OCI-LY7 (cell line): ENCODE data around the gene COL13A1. TPM values are rescaled to one million over a fixed set of nuclear protein-coding genes. Genes with fewer than 3 reads are reported as not detected.

Experiments
- BruUV-seq: library from RNA; stranded (reverse); fragments of 400-500 nt; replicated peaks from 2 replicates; lab custom pipeline; 2021; lab: Mats Ljungman, UMichigan
- CTCF ChIA-PET: fragments of 300-600 bp; sonication (Branson Sonifier 250); formaldehyde crosslinking; loops from one replicate; lab custom pipeline; 2022; ENCODE audit warnings: antibody characterized with exemption; ENCODE audit not compliant: unreplicated experiment; lab: Charles Lee
- POLR2A ChIA-PET: fragments of 300-600 bp; sonication (Branson Sonifier 250); formaldehyde crosslinking; loops from one replicate; lab custom pipeline; 2022; ENCODE audit warnings: antibody characterized with exemption; lab: Charles Lee
- DNase-seq: peaks from one replicate; pipeline ENCODE4 v3.0.0-alpha.2; 2015; ENCODE audit warnings: low spot score
- H2AFZ ChIP-seq: fragments of 200-600 bp; sonication (generic), shearing (Covaris generic); 2 replicates; pipeline ENCODE4 v1.6.1; 2014; ENCODE audit warnings: mild to moderate bottlenecking, antibody characterized with exemption, low read length, moderate library complexity
- H3K27ac ChIP-seq: fragments of 200-600 bp; sonication (generic); 2 replicates; pipeline ENCODE4 v1.5.1; 2014; ENCODE audit warnings: mixed run types, low read depth, mild to moderate bottlenecking, moderate library complexity, low read length, inconsistent platforms; ENCODE audit not compliant: poor library complexity, severe bottlenecking
- H3K36me3 ChIP-seq: fragments of 200-600 bp; sonication (generic); 2 replicates; pipeline ENCODE4 v1.6.1; 2014; ENCODE audit warnings: mild to moderate bottlenecking, antibody characterized with exemption, low read length, moderate library complexity, mixed read lengths; ENCODE audit not compliant: insufficient read depth
- H3K4me1 ChIP-seq: fragments of 200-600 bp; sonication (generic); 2 replicates; pipeline ENCODE4 v1.5.1; 2014; ENCODE audit warnings: mild to moderate bottlenecking, low read length; ENCODE audit not compliant: insufficient read depth, poor library complexity, severe bottlenecking
- H3K4me2 ChIP-seq: fragments of 200-600 bp; sonication (generic); 2 replicates; pipeline ENCODE4 v1.6.1; 2014; ENCODE audit warnings: mild to moderate bottlenecking, low read length
- H3K4me3 ChIP-seq: fragments of 200-600 bp; sonication (generic); 2 replicates; pipeline ENCODE4 v1.5.1; 2014; ENCODE audit warnings: mild to moderate bottlenecking, low read depth, low read length; ENCODE audit not compliant: poor library complexity, severe bottlenecking
- H3K79me2 ChIP-seq: fragments of 200-600 bp; sonication (generic); 2 replicates; pipeline ENCODE4 v1.6.1; 2016; ENCODE audit warnings: low read depth, mild to moderate bottlenecking, low read length, moderate library complexity, mixed read lengths; ENCODE audit not compliant: insufficient read depth
- H3K9me2 ChIP-seq: fragments of 200-600 bp; sonication (generic); 2 replicates; pipeline ENCODE4 v1.6.1; 2016; ENCODE audit warnings: mild to moderate bottlenecking, low read length, mixed read lengths; ENCODE audit not compliant: insufficient read depth
- H3K9me3 ChIP-seq: fragments of 200-600 bp; sonication (generic); 2 replicates; pipeline ENCODE4 v1.6.1; 2014; ENCODE audit warnings: mild to moderate bottlenecking, mixed run types, low read length, mixed read lengths
- H4K20me1 ChIP-seq: fragments of 200-600 bp; sonication (generic); 2 replicates; pipeline ENCODE4 v1.6.1; 2014; ENCODE audit warnings: mild to moderate bottlenecking, antibody characterized with exemption, low read length, moderate library complexity, mixed read lengths; ENCODE audit not compliant: insufficient read depth
- EZH2phosphoT487 ChIP-seq: fragments of 200-600 bp; sonication (generic); IDR thresholded peaks from 2 replicates; pipeline ENCODE4 v1.6.1; 2018; ENCODE audit warnings: low read depth, borderline replicate concordance, mild to moderate bottlenecking, mixed run types, antibody characterized with exemption, low read length, moderate library complexity, mixed read lengths
- intact Hi-C: fragments of 100-400 bp; cut with micrococcal nuclease; formaldehyde crosslinking; loops from one replicate; pipeline ENCODE4 v1.10.0; 2022; ENCODE audit not compliant: unreplicated experiment
- total RNA-seq, 2 experiments: library from RNA; depleted of rRNA in 1 of 2; stranded (reverse); fragments of >200 nt in 1 of 2; shearing (Covaris generic) in 1 of 2; gene quantifications; 2 replicates each; pipeline ENCODE4 v1.2.3, GENCODE V29; 2014 to 2022
- TF ChIP-seq, protein P1 (sequence below): fragments of 200-600 bp; sonication (generic); conservative IDR thresholded peaks from 2 replicates; pipeline ENCODE4 v1.5.1; 2014; ENCODE audit warnings: mild to moderate bottlenecking, antibody characterized with exemption, low read length, moderate library complexity, mixed read lengths

Gene COL13A1
- total RNA-seq, 2 experiments from 2014 or later, result 0.06 TPM; not detected in 1

DNA sequence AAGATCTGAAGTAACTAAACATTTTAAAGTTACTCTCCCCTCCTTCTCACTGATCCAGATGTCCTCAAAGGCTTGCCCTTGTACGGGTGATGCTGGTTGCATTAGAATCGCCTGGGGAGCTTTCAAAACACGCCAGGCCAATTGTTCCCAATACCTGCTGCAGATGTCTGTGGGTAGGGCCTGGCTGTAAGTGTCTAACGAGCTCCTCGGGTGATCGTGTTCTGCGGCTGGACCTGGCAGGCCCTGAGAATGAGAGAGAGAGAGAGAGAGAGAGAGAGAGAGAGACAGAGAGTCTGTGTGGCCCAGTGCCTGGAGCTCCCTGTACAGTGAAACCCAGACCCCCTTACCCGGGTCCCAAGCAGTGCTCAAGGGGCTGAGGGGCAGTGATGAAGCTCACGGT lies 8.4 kb downstream of the COL13A1 start:
- intact Hi-C loops, result no loop called here
- no peak overlapping the region for H3K27ac ChIP-seq
- H3K4me3 ChIP-seq, result no peak overlapping the region
- BruUV-seq, result no TSS peak
- no peak overlapping the region for H3K4me2 ChIP-seq
- H4K20me1 ChIP-seq, result no peaks in the 10 kb centered on the region
- TF ChIP-seq, protein P1, sequence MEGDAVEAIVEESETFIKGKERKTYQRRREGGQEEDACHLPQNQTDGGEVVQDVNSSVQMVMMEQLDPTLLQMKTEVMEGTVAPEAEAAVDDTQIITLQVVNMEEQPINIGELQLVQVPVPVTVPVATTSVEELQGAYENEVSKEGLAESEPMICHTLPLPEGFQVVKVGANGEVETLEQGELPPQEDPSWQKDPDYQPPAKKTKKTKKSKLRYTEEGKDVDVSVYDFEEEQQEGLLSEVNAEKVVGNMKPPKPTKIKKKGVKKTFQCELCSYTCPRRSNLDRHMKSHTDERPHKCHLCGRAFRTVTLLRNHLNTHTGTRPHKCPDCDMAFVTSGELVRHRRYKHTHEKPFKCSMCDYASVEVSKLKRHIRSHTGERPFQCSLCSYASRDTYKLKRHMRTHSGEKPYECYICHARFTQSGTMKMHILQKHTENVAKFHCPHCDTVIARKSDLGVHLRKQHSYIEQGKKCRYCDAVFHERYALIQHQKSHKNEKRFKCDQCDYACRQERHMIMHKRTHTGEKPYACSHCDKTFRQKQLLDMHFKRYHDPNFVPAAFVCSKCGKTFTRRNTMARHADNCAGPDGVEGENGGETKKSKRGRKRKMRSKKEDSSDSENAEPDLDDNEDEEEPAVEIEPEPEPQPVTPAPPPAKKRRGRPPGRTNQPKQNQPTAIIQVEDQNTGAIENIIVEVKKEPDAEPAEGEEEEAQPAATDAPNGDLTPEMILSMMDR, result no peak
- no peak for TF ChIP-seq EZH2phosphoT487
- POLR2A ChIA-PET, result interaction anchor here (0.5 kb wide), 1 partner anchor 986 kb away, joined by 3 read pairs; no protein-coding TSS in a partner anchor
- no peaks in the 10 kb centered on the region for H3K79me2 ChIP-seq
- DNase-seq, result no peak
- CTCF ChIA-PET, result no interaction called here
- H3K36me3 ChIP-seq, result no peaks in the 10 kb centered on the region
- H2AFZ ChIP-seq, result no peak overlapping the region
- H3K4me1 ChIP-seq, result no peaks in the 10 kb centered on the region
- H3K9me3 ChIP-seq, result no peaks in the 10 kb centered on the region
- no peaks in the 10 kb centered on the region for H3K9me2 ChIP-seq

DNA sequence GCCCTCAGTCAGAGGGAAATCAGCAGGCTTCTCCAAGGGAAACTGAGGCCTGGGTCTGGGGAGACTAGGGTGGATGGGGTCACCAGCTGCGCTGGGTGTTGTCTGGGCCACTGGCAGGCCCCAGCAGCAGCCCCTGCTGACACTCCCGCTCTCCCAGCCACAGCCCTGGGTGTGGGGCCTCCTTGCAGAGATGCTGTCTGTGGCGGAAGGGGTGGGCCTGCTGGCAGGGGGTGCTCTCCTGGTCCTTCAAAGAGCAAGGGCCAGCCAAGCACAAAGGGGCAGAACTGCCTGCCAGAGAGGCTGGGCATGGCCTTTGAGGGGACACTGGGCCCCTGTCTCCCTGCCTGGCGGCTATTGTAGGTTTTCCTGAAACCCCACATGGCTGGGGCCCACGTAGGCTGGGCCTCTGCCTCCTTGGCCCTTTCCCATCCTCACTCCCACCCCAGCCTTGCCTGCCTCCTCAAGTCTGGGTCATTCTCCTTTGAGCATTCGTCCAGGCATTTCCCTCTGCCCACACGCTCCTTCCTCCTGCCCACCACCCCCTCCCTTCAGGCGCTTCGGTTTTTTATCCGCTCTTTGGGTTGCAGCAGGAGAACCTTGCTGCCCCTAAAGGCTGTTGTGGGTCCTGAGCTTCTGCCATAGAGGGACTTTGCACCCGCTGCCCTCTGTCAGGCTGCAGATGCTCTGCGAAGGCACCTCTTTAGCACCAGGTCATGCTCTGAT lies 9.1 kb downstream of the COL13A1 start:
- Histone ChIP-seq H2AFZ (no peak overlapping the region), H3K27ac (no peak overlapping the region), H4K20me1 (no peaks in the 10 kb centered on the region), H3K9me3 (no peaks in the 10 kb centered on the region), H3K79me2 (no peaks in the 10 kb centered on the region), H3K36me3 (no peaks in the 10 kb centered on the region), H3K9me2 (no peaks in the 10 kb centered on the region), H3K4me2 (no peak overlapping the region), H3K4me3 (no peak overlapping the region), H3K4me1 (no peaks in the 10 kb centered on the region)
- DNase-seq, result no peak
- TF ChIP-seq, protein P1, result no peak
- TF ChIP-seq EZH2phosphoT487, result no peak
- intact Hi-C loops, result no loop called here
- ChIA-PET CTCF (no interaction called here), POLR2A (no interaction called here)
- no TSS peak for BruUV-seq

DNA sequence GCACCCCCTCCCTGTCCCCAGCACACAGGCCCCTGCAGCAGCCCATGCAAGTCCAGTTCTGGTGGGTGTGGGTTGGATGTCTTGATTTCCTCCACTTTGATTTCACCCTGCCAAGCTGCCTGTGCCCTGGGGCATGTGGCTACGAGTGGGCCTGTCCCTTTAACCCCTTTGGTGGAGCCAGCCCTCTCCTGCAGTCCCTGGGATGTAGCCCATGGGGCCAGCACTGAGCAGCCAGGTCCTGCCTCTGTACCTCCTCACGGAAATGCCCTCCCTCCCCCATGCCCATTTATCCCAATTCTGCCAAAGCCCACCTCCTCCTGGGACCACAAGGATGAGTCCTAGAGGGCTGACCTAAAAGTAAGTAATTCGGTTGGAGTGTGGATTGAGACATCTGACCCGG lies 11.9 kb downstream of the COL13A1 start:
- intact Hi-C loops, result no loop called here
- TF ChIP-seq EZH2phosphoT487, result no peak
- TF ChIP-seq, protein P1, result no peak
- Histone ChIP-seq H3K79me2 (no peaks in the 10 kb centered on the region), H3K4me2 (no peak overlapping the region), H3K36me3 (no peaks in the 10 kb centered on the region), H3K9me2 (no peaks in the 10 kb centered on the region), H3K4me1 (no peaks in the 10 kb centered on the region), H3K27ac (no peak overlapping the region), H3K4me3 (no peak overlapping the region), H3K9me3 (no peaks in the 10 kb centered on the region), H2AFZ (no peak overlapping the region), H4K20me1 (no peaks in the 10 kb centered on the region)
- no TSS peak for BruUV-seq
- CTCF ChIA-PET, result no interaction called here
- DNase-seq, result no peak
- POLR2A ChIA-PET, result interaction anchor here (0.6 kb wide), 1 partner anchor 137 kb away, joined by 3 read pairs; no protein-coding TSS in a partner anchor
